Activated CD8-positive, alpha-beta T cell treated with anti-CD3 and anti-CD28 coated beads for 36 hours (primary cell): ENCODE results near the gene ATP2C2. TPM values are rescaled to one million over a fixed set of nuclear protein-coding genes. Genes with fewer than 3 reads are reported as not detected.

ENCODE experiments used
- ATAC-seq: fragments of 200-7000 bp; cut with Tn5 transposase; one replicate; pipeline ENCODE4 v1.10.0; 2021; ENCODE audit warnings: mild to moderate bottlenecking, moderate library complexity
- CTCF ChIA-PET: fragments of 350-600 bp; sonication (Branson Sonifier 250); formaldehyde crosslinking; loops from one replicate; lab custom pipeline; 2021; ENCODE audit warnings: antibody characterized with exemption; lab: Charles Lee
- POLR2A ChIA-PET: fragments of 350-600 bp; sonication (Branson Sonifier 250); formaldehyde crosslinking; loops from one replicate; lab custom pipeline; 2021; ENCODE audit warnings: antibody characterized with exemption; lab: Charles Lee
- DNase-seq: peaks from one replicate; pipeline ENCODE4 v3.0.0-alpha.2; 2020
- H3K27ac Mint-ChIP-seq: one replicate; pipeline ENCODE4 v1.8.0; 2021; ENCODE audit warnings: mild to moderate bottlenecking, mixed read lengths
- H3K27me3 Mint-ChIP-seq: one replicate; pipeline ENCODE4 v1.8.0; 2021; ENCODE audit warnings: mixed read lengths
- H3K36me3 Mint-ChIP-seq: one replicate; pipeline ENCODE4 v1.8.0; 2021; ENCODE audit warnings: low read depth, mixed read lengths
- H3K4me1 Mint-ChIP-seq: one replicate; pipeline ENCODE4 v1.8.0; 2021; ENCODE audit warnings: low read depth, mixed read lengths
- H3K4me3 Mint-ChIP-seq: one replicate; pipeline ENCODE4 v1.8.0; 2021; ENCODE audit warnings: mild to moderate bottlenecking, moderate library complexity, mixed read lengths
- H3K9me3 Mint-ChIP-seq: one replicate; pipeline ENCODE4 v1.8.0; 2021; ENCODE audit warnings: mixed read lengths
- CTCF ChIP-seq: fragments of 200-600 bp; IDR thresholded peaks from one replicate; pipeline ENCODE4 v1.8.0; 2022; ENCODE audit warnings: antibody characterized with exemption, mild to moderate bottlenecking
- intact Hi-C: fragments of 100-400 bp; cut with micrococcal nuclease; formaldehyde crosslinking; loops from one replicate; pipeline ENCODE4 v1.10.0; 2022
- total RNA-seq, 2 experiments: library from RNA; stranded (reverse); gene quantifications; one replicate each; pipeline ENCODE4 v1.2.3, GENCODE V29; 2021

ATP2C2 gene
- total RNA-seq, 2 experiments from 2014 or later: not detected

- no peak for TF ChIP-seq CTCF
- no peak overlapping the region for H3K27ac Mint-ChIP-seq
- peaks cover 2% of the 10 kb centered on the region for H3K9me3 Mint-ChIP-seq
- no peak for ATAC-seq
- H3K4me1 Mint-ChIP-seq: no peaks in the 10 kb centered on the region
- H3K27me3 Mint-ChIP-seq: no peaks in the 10 kb centered on the region
- no peak for DNase-seq
- H3K36me3 Mint-ChIP-seq: peaks cover 3% of the 10 kb centered on the region
- CTCF ChIA-PET: no interaction called here
- no peak overlapping the region for H3K4me3 Mint-ChIP-seq
- POLR2A ChIA-PET: no interaction called here
- intact Hi-C loops: no loop called here
Measured at GRCh38 chr16:84461029-84461412, 92.7 kb downstream of the ATP2C2 start.

GRCh38 chr16:84461413-84462295 is 93.3 kb downstream of the ATP2C2 start:
- Mint-ChIP-seq H3K27ac (no peak overlapping the region), H3K4me3 (no peak overlapping the region), H3K27me3 (no peaks in the 10 kb centered on the region), H3K4me1 (no peaks in the 10 kb centered on the region), H3K9me3 (peaks cover 7% of the 10 kb centered on the region), H3K36me3 (peaks cover 8% of the 10 kb centered on the region)
- no peak for DNase-seq
- TF ChIP-seq CTCF: no peak
- POLR2A ChIA-PET: no interaction called here
- CTCF ChIA-PET: no interaction called here
- intact Hi-C loops: no loop called here
- ATAC-seq: no peak

- Mint-ChIP-seq H3K4me3 (no peak overlapping the region), H3K36me3 (peaks cover 17% of the 10 kb centered on the region), H3K4me1 (no peaks in the 10 kb centered on the region), H3K9me3 (peaks cover 13% of the 10 kb centered on the region), H3K27me3 (no peaks in the 10 kb centered on the region), H3K27ac (no peak overlapping the region)
- intact Hi-C loops: no loop called here
- POLR2A ChIA-PET: no interaction called here
- no peak for TF ChIP-seq CTCF
- DNase-seq: no peak
- CTCF ChIA-PET: no interaction called here
- ATAC-seq: no peak
Measured at GRCh38 chr16:84462296-84463210, 94.2 kb downstream of the ATP2C2 start.

- Mint-ChIP-seq H3K27ac (no peak overlapping the region), H3K4me1 (no peaks in the 10 kb centered on the region), H3K36me3 (peaks cover 24% of the 10 kb centered on the region), H3K4me3 (no peak overlapping the region), H3K27me3 (no peaks in the 10 kb centered on the region), H3K9me3 (peaks cover 17% of the 10 kb centered on the region)
- intact Hi-C loops: no loop called here
- TF ChIP-seq CTCF: no peak
- ATAC-seq (no peak), DNase-seq (no peak)
- ChIA-PET CTCF (no interaction called here), POLR2A (no interaction called here)
Measured at GRCh38 chr16:84463221-84463620, 94.9 kb downstream of the ATP2C2 start.
